ENCODE results near the gene PNPLA7. TPM values are rescaled to one million over a fixed set of nuclear protein-coding genes. Genes with fewer than 3 reads are reported as not detected.

The PNPLA7 gene
- total RNA-seq, 1 experiment from 2014 or later = 1.8 TPM

DNA sequence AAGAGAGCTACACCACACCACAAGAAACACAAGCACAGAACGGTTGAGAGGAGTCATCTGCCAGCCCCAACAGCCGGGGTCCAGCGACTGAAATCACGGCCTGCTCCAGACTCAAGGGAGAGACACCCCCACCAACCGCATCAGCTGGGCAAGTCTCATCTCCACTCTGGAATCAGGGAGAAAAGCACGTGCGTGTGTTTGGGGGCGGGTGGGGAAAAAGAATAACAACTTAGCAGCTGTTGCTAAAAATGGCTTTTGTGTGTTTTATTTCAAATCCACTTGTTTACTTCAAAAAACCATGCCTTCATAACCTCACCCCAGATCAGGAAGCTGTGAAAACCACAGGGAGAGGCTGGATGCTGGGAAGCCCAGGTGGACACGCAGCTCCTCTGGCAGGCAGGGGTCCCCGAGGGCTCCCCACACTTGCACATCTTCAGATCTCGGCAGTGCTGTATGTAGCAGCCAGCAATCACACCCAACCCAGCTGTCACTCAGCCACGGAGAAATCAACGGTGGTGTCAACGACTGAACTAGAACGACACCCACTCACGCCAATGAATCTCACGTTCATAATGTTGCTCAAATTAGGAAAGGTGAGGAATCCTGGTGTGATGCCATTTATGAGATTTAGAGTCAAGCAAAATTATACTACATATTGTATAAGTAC lies 19.0 kb downstream of the PNPLA7 start:
- Histone ChIP-seq H3K9ac (ENCODE audit: low read length) (no peak overlapping the region), H3K79me2 (ENCODE audit: insufficient read depth, low read length) (no peaks in the 10 kb centered on the region), H3K36me3 (ENCODE audit: control insufficient read depth in 1 of 2, insufficient read depth in 2 of 2, low read length in 2 of 2) (no peaks in the 10 kb centered on the region), H3K4me2 (ENCODE audit: low read length) (no peak overlapping the region), H3K9me3 (ENCODE audit: control insufficient read depth in 1 of 2, insufficient read depth in 1 of 2, low read depth in 1 of 2, low read length in 2 of 2) (no peaks in the 10 kb centered on the region), H3K9me2 (ENCODE audit: insufficient read depth) (no peaks in the 10 kb centered on the region), H3K4me3 (replicated peaks in 1 of 2; ENCODE audit: low read depth in 1 of 2, low read length in 2 of 2) (no peak overlapping the region), H3K4me1 (ENCODE audit: control insufficient read depth in 1 of 2, insufficient read depth in 2 of 2, low read length in 2 of 2) (peaks cover 6 to 10% of the 10 kb centered on the region in 2 experiments; a peak in 3 of 4 replicates), H4K20me1 (ENCODE audit: insufficient read depth) (no peaks in the 10 kb centered on the region), H3K27ac (ENCODE audit: low read depth, low read length) (no peak overlapping the region), H2AFZ (ENCODE audit: low read depth, low read length, poor library complexity, severe bottlenecking) (no peak overlapping the region), H3K27me3 (ENCODE audit: insufficient read depth, low read length) (no peaks in the 10 kb centered on the region)
- BruUV-seq (replicated peaks) = no TSS peak
- TF ChIP-seq FOSL1 (IDR thresholded peaks at IDR 0.05; ENCODE audit: low read depth) (no peak), ZFX (IDR thresholded peaks at IDR 0.05) (no peak), SIN3A (IDR thresholded peaks at IDR 0.05; ENCODE audit: low read depth) (no peak), EZH2 (IDR thresholded peaks at IDR 0.05) (no peak), POLR2A (IDR thresholded peaks at IDR 0.05; ENCODE audit: borderline replicate concordance, extremely low read depth, insufficient read depth, insufficient read length) (no peak), YY1 (IDR thresholded peaks at IDR 0.05; ENCODE audit: extremely low read depth, insufficient replicate concordance, low read depth, low read length) (no peak), SRF (IDR thresholded peaks at IDR 0.05; ENCODE audit: low read depth) (no peak), ELF1 (IDR thresholded peaks at IDR 0.05; ENCODE audit: borderline replicate concordance, low read depth) (no peak), CBX3 (IDR thresholded peaks at IDR 0.05; ENCODE audit: low read depth) (no peak)
- TF ChIP-seq, protein P1, sequence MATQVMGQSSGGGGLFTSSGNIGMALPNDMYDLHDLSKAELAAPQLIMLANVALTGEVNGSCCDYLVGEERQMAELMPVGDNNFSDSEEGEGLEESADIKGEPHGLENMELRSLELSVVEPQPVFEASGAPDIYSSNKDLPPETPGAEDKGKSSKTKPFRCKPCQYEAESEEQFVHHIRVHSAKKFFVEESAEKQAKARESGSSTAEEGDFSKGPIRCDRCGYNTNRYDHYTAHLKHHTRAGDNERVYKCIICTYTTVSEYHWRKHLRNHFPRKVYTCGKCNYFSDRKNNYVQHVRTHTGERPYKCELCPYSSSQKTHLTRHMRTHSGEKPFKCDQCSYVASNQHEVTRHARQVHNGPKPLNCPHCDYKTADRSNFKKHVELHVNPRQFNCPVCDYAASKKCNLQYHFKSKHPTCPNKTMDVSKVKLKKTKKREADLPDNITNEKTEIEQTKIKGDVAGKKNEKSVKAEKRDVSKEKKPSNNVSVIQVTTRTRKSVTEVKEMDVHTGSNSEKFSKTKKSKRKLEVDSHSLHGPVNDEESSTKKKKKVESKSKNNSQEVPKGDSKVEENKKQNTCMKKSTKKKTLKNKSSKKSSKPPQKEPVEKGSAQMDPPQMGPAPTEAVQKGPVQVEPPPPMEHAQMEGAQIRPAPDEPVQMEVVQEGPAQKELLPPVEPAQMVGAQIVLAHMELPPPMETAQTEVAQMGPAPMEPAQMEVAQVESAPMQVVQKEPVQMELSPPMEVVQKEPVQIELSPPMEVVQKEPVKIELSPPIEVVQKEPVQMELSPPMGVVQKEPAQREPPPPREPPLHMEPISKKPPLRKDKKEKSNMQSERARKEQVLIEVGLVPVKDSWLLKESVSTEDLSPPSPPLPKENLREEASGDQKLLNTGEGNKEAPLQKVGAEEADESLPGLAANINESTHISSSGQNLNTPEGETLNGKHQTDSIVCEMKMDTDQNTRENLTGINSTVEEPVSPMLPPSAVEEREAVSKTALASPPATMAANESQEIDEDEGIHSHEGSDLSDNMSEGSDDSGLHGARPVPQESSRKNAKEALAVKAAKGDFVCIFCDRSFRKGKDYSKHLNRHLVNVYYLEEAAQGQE (IDR thresholded peaks at IDR 0.05; ENCODE audit: low read depth) = no peak
- TF ChIP-seq, protein P2, sequence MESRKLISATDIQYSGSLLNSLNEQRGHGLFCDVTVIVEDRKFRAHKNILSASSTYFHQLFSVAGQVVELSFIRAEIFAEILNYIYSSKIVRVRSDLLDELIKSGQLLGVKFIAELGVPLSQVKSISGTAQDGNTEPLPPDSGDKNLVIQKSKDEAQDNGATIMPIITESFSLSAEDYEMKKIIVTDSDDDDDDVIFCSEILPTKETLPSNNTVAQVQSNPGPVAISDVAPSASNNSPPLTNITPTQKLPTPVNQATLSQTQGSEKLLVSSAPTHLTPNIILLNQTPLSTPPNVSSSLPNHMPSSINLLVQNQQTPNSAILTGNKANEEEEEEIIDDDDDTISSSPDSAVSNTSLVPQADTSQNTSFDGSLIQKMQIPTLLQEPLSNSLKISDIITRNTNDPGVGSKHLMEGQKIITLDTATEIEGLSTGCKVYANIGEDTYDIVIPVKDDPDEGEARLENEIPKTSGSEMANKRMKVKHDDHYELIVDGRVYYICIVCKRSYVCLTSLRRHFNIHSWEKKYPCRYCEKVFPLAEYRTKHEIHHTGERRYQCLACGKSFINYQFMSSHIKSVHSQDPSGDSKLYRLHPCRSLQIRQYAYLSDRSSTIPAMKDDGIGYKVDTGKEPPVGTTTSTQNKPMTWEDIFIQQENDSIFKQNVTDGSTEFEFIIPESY (IDR thresholded peaks at IDR 0.05; ENCODE audit: extremely low read depth, insufficient replicate concordance, low read length) = no peak
- TF ChIP-seq, protein P3, sequence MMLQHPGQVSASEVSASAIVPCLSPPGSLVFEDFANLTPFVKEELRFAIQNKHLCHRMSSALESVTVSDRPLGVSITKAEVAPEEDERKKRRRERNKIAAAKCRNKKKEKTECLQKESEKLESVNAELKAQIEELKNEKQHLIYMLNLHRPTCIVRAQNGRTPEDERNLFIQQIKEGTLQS (IDR thresholded peaks at IDR 0.05) = no peak
- TF ChIP-seq, protein P4, sequence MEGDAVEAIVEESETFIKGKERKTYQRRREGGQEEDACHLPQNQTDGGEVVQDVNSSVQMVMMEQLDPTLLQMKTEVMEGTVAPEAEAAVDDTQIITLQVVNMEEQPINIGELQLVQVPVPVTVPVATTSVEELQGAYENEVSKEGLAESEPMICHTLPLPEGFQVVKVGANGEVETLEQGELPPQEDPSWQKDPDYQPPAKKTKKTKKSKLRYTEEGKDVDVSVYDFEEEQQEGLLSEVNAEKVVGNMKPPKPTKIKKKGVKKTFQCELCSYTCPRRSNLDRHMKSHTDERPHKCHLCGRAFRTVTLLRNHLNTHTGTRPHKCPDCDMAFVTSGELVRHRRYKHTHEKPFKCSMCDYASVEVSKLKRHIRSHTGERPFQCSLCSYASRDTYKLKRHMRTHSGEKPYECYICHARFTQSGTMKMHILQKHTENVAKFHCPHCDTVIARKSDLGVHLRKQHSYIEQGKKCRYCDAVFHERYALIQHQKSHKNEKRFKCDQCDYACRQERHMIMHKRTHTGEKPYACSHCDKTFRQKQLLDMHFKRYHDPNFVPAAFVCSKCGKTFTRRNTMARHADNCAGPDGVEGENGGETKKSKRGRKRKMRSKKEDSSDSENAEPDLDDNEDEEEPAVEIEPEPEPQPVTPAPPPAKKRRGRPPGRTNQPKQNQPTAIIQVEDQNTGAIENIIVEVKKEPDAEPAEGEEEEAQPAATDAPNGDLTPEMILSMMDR (IDR thresholded peaks at IDR 0.05 in 2 of 3, conservative IDR thresholded peaks at IDR 0.05 in 1 of 3; ENCODE audit: borderline replicate concordance in 1 of 3, insufficient read depth in 1 of 3, low read depth in 2 of 3, low read length in 2 of 3) = no peak
- RAD21 ChIA-PET (ENCODE audit: low non-redundant PET in 1 of 2, low total read pairs in 2 of 2, uncharacterized antibody in 2 of 2, unreplicated experiment in 2 of 2) = no interaction called here
- CTCF ChIA-PET = interaction anchor here (0.7 to 1.0 kb wide), 2 partner anchors 21 to 244 kb away, joined by 3 read pairs; no protein-coding TSS in a partner anchor
- POLR2A ChIA-PET = no interaction called here
- ATAC-seq (no peak), DNase-seq (ENCODE audit: low read depth, low spot score) (no peak)
- intact Hi-C loops (cut with micrococcal nuclease) = no loop called here
